ENCODE data around the gene CNGB1.

DNA sequence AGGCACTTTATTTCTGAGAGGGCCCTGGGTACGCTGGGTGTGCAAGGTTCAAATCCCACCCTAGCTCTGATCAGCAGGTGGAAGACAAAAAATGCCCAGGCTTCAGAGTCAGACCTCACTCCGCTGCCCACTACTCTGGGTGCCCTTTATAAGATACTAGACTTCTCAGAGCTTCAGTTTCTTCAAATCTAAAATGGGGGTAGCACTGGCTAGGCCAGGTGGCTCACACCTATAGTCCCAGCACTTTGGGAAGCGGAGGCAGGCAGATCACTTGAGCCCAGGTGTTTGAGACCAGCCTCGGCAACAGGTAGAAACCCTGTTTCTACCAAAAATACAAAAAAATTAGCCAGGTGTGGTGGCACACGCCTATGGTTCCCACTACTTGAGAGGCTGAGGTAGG, 32.0 kb upstream of the CNGB1 start:
- TF ChIP-seq, protein P1, sequence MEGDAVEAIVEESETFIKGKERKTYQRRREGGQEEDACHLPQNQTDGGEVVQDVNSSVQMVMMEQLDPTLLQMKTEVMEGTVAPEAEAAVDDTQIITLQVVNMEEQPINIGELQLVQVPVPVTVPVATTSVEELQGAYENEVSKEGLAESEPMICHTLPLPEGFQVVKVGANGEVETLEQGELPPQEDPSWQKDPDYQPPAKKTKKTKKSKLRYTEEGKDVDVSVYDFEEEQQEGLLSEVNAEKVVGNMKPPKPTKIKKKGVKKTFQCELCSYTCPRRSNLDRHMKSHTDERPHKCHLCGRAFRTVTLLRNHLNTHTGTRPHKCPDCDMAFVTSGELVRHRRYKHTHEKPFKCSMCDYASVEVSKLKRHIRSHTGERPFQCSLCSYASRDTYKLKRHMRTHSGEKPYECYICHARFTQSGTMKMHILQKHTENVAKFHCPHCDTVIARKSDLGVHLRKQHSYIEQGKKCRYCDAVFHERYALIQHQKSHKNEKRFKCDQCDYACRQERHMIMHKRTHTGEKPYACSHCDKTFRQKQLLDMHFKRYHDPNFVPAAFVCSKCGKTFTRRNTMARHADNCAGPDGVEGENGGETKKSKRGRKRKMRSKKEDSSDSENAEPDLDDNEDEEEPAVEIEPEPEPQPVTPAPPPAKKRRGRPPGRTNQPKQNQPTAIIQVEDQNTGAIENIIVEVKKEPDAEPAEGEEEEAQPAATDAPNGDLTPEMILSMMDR (IDR thresholded peaks at IDR 0.05; ENCODE audit: low read length), result no peak
- TF ChIP-seq EZH2 (IDR thresholded peaks at IDR 0.05; ENCODE audit: borderline replicate concordance, low read length), result no peak

All from OCI-LY1 (cell line).